Esophagus muscularis mucosa (tissue), 4 donors: ENCODE results near the gene CBFB. TPM values are rescaled to one million over a fixed set of nuclear protein-coding genes. Genes with fewer than 3 reads are reported as not detected.

ENCODE experiments used
- DNase-seq: peaks from one replicate; pipeline ENCODE4 v3.0.0-alpha.2; 2017; ENCODE audit errors: extremely low spot score
- H3K27ac ChIP-seq, 4 donors: fragments of 200-600 bp; sonication (generic); replicated peaks in 1 of 4; 1 replicate in 3 of 4; 2 replicates in 1 of 4; pipeline ENCODE4 v1.5.1; 2016 to 2019; ENCODE audit warnings: mild to moderate bottlenecking in 1 of 4
- H3K27me3 ChIP-seq, 4 donors: fragments of 200-600 bp; sonication (generic); one replicate each; pipeline versions ENCODE4 v1.5.1 to v1.6.0; 2016 to 2019
- H3K36me3 ChIP-seq, 4 donors: fragments of 200-600 bp; sonication (generic); one replicate each; pipeline ENCODE4 v1.5.1; 2016 to 2019
- H3K4me1 ChIP-seq, 4 donors: fragments of 200-600 bp; sonication (generic); one replicate each; pipeline ENCODE4 v1.5.1; 2016 to 2019
- H3K4me3 ChIP-seq, 4 donors: fragments of 200-600 bp; sonication (generic); 1 replicate in 2 of 4; 2 replicates in 2 of 4; pipeline ENCODE4 v1.5.1; 2016 to 2019; ENCODE audit warnings: mild to moderate bottlenecking in 4 of 4, moderate library complexity in 1 of 4
- H3K9me3 ChIP-seq, 4 donors: fragments of 200-600 bp; sonication (generic); 1 replicate in 3 of 4; 2 replicates in 1 of 4; pipeline ENCODE4 v1.5.1; 2016 to 2019
- CTCF ChIP-seq, 3 experiments: fragments of 200-600 bp in 2 of 3; fragments of 450-650 bp in 1 of 3; sonication (generic) in 2 of 3; IDR thresholded peaks; one replicate each; pipeline ENCODE4 v1.5.1; 2017 to 2019; ENCODE audit warnings: antibody characterized with exemption in 3 of 3, mild to moderate bottlenecking in 2 of 3, moderate library complexity in 1 of 3
- EP300 ChIP-seq: sonication (generic); formaldehyde crosslinking; IDR thresholded peaks from one replicate; pipeline ENCODE4 v1.6.1; 2017; ENCODE audit warnings: antibody characterized with exemption
- POLR2A ChIP-seq: fragments of 450-650 bp; IDR thresholded peaks from one replicate; pipeline ENCODE4 v1.6.1; 2017; ENCODE audit warnings: antibody characterized with exemption, moderate library complexity, mild to moderate bottlenecking, low read depth
- POLR2AphosphoS5 ChIP-seq, 2 donors: sonication (generic); formaldehyde crosslinking; IDR thresholded peaks; one replicate each; pipeline ENCODE4 v1.6.1; 2017; ENCODE audit warnings: antibody characterized with exemption in 2 of 2
- WGBS: methylation state at CpG from one replicate; pipeline ENCODE4 v1.1.5; 2018; 5-methylcytosine and 5-hydroxymethylcytosine counted together
- intact Hi-C: fragments of 100-400 bp; cut with DNase I; formaldehyde crosslinking; loops from one replicate; pipeline ENCODE4 v1.15.1; 2023
- total RNA-seq, 4 donors: library from RNA; depleted of rRNA; stranded (reverse); fragments of >200 nt; gene quantifications; one replicate each; pipeline versions ENCODE4 v1.1.0 to v1.2.1, GENCODE V29; 2016

The CBFB gene
- 10 to 100 TPM; 20.6 to 39.8 (median 30.6) TPM for total RNA-seq

GRCh38 chr16:67028696-67029253 lies at the start of gene CBFB:
Gene CBFB, plus strand, starts transcription at chr16:67029149. Its CDS starts 259 bp downstream, at chr16:67029408.
- no peaks in the 10 kb centered on the region for H3K27me3 ChIP-seq
- peaks cover 26 to 43% (median 36%) of the 10 kb centered on the region in 4 donors for H3K4me1 ChIP-seq
- TF ChIP-seq POLR2A (peak; percentile 86), EP300 (no peak), CTCF (IDR thresholded peaks at IDR 0.05) (no peak), POLR2AphosphoS5 (IDR thresholded peaks at IDR 0.05) (peak; percentile 88 to 94)
- intact Hi-C loops, result loop anchor here (5.0 kb wide), 1 partner anchor 79 kb away; the partner anchor contains the start of gene PHAF1
- H3K9me3 ChIP-seq, result no peaks in the 10 kb centered on the region
- peak within 1 kb of the TSS; percentile 97 to 99 (median 99) for H3K27ac ChIP-seq
- peaks cover 0 to 20% (median 6%) of the 10 kb centered on the region in 4 donors for H3K36me3 ChIP-seq
- peak; percentile 96 for DNase-seq
- WGBS, result 11% methylated on average over 7 of the region's 69 CpGs
- H3K4me3 ChIP-seq, result peak within 1 kb of the TSS; percentile 93 to 100 (median 99)

- DNase-seq, result no peak
- H3K27me3 ChIP-seq, result no peaks in the 10 kb centered on the region
- 93% methylated on average over 9 of the region's 9 CpGs for WGBS
- H3K27ac ChIP-seq, result no peak overlapping the region
- no peaks in the 10 kb centered on the region for H3K9me3 ChIP-seq
- H3K4me1 ChIP-seq, result no peaks in the 10 kb centered on the region
- H3K4me3 ChIP-seq, result no peak overlapping the region
- intact Hi-C loops, result no loop called here
- H3K36me3 ChIP-seq, result no peaks in the 10 kb centered on the region
- TF ChIP-seq CTCF (IDR thresholded peaks at IDR 0.05), result no peak
Measured at GRCh38 chr16:66983033-66983432, 45.9 kb upstream of the CBFB start.

GRCh38 chr16:66984892-66985311 lies 44.0 kb upstream of the CBFB start:
- Histone ChIP-seq H3K27ac (no peak overlapping the region), H3K4me1 (no peaks in the 10 kb centered on the region), H3K36me3 (no peaks in the 10 kb centered on the region), H3K4me3 (no peak overlapping the region), H3K27me3 (no peaks in the 10 kb centered on the region), H3K9me3 (no peaks in the 10 kb centered on the region)
- 84% methylated on average over 2 of the region's 4 CpGs for WGBS
- TF ChIP-seq POLR2A, result no peak
- intact Hi-C loops, result no loop called here
- DNase-seq, result no peak

GRCh38 chr16:66986559-66986958 lies 42.4 kb upstream of the CBFB start:
- Histone ChIP-seq H3K9me3 (no peaks in the 10 kb centered on the region), H3K4me3 (no peak overlapping the region), H3K27ac (no peak overlapping the region), H3K36me3 (no peaks in the 10 kb centered on the region), H3K27me3 (no peaks in the 10 kb centered on the region), H3K4me1 (no peaks in the 10 kb centered on the region)
- TF ChIP-seq CTCF (IDR thresholded peaks at IDR 0.05) (no peak), POLR2A (no peak), POLR2AphosphoS5 (IDR thresholded peaks at IDR 0.05) (no peak), EP300 (no peak)
- intact Hi-C loops, result no loop called here
- DNase-seq, result no peak
- 82% methylated on average over 4 of the region's 6 CpGs for WGBS

DNA sequence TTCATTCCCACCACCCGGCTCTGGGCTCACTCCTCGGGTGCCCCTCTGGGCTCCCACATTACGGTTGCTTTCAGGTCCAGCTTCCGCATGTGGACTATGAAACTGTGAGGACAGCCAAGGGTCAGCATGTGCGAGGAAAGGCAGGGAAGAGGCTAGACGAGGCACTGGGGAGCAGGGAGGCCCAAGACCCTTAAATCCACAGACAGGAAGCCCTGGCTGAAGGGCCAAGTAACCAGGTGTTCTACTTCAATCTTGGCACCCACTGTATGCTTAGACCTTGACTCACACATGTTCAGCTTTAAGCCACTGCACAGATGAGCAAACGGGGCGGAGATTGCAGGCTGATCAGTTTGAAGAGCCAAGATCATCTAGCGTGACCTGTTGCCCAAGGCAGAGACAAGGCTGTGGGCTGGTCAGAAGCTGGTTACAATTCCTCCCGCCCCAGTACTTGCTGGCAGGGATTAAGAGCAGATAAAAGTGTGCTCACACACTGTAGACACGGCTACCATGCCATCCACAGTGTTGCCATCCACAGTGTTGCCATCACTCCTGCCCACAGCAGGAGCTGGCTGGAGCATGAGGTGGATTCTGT lies 40.7 kb upstream of the CBFB start, which contains the start of gene CES4A:
Gene CES4A, plus strand, starts transcription at position 393 of the 592 bp plus-strand sequence. Its CDS starts 184 bp downstream, at position 577.
- WGBS, result 64% methylated on average over 11 of the region's 11 CpGs
- no peak for DNase-seq
- intact Hi-C loops, result no loop called here
- Histone ChIP-seq H3K36me3 (no peaks in the 10 kb centered on the region), H3K4me3 (no peak within 1 kb of the TSS), H3K27me3 (no peaks in the 10 kb centered on the region), H3K27ac (no peak within 1 kb of the TSS), H3K4me1 (no peaks in the 10 kb centered on the region), H3K9me3 (no peaks in the 10 kb centered on the region)
- TF ChIP-seq EP300 (no peak), POLR2A (no peak), CTCF (IDR thresholded peaks at IDR 0.05) (no peak), POLR2AphosphoS5 (IDR thresholded peaks at IDR 0.05) (no peak)
